ENCODE measurements around the gene C5AR2. TPM values are rescaled to one million over a fixed set of nuclear protein-coding genes. Genes with fewer than 3 reads are reported as not detected.
"Not testable (repeated sequence)": the region's sequence is repeated elsewhere in the genome, so short reads cannot be mapped to it uniquely, and the experiment has no call there.

C5AR2 gene
- total and polyA plus RNA-seq, 8 donors = 0.09 to 1.2 (median 0.23) TPM; not detected in 1

GRCh38 chr19:47381653-47382279 lies 49.8 kb downstream of the C5AR2 start:
- ATAC-seq = peak in 2 of 4 donors; percentile 10 to 34
- no peaks in the 10 kb centered on the region for H3K27me3 ChIP-seq
- H3K27ac ChIP-seq = no peak overlapping the region
- DNase-seq = no peak
- no peak overlapping the region for H3K4me3 ChIP-seq
- H3K4me1 ChIP-seq = no peaks in the 10 kb centered on the region
- no peaks in the 10 kb centered on the region for H3K9me3 ChIP-seq
- TF ChIP-seq, protein P1, sequence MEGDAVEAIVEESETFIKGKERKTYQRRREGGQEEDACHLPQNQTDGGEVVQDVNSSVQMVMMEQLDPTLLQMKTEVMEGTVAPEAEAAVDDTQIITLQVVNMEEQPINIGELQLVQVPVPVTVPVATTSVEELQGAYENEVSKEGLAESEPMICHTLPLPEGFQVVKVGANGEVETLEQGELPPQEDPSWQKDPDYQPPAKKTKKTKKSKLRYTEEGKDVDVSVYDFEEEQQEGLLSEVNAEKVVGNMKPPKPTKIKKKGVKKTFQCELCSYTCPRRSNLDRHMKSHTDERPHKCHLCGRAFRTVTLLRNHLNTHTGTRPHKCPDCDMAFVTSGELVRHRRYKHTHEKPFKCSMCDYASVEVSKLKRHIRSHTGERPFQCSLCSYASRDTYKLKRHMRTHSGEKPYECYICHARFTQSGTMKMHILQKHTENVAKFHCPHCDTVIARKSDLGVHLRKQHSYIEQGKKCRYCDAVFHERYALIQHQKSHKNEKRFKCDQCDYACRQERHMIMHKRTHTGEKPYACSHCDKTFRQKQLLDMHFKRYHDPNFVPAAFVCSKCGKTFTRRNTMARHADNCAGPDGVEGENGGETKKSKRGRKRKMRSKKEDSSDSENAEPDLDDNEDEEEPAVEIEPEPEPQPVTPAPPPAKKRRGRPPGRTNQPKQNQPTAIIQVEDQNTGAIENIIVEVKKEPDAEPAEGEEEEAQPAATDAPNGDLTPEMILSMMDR (IDR thresholded peaks at IDR 0.05) = no peak
- 88 to 90% methylated on average over 8 to 11 of the region's 11 CpGs for WGBS, 2 donors
- no peak for FAIRE-seq
- peaks cover 0 to 24% (median 19%) of the 10 kb centered on the region in 3 donors for H3K36me3 ChIP-seq
- intact Hi-C loops (cut with DNase I) = loop anchor here in 1 of 3 donors (10.0 kb wide), 1 partner anchor 87 kb away; no protein-coding TSS in a partner anchor

DNA sequence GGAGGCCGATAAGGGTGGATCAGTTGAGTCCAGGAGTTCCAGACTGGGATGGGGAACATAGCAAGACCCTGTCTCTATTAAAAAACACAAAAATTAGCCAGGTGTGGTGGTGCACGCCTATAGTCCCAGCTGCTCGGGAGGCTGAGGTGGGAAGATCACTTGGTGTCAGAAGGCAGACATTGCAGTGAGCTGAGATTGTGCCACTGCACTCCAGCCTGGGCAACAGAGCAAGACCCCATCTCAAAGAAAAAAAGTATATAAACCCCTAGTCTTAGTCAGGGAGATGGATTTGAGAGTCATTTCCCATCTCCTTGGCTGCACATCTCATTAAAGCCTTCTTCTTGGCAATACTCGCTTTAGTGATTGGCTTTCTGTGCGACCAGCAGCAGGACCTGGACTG lies 51.9 kb downstream of the C5AR2 start:
- not testable (repeated sequence) for H3K27me3 ChIP-seq, H3K4me3 ChIP-seq, FAIRE-seq, H3K27ac ChIP-seq, DNase-seq, H3K9me3 ChIP-seq, ATAC-seq, H3K4me1 ChIP-seq
- intact Hi-C loops (cut with DNase I) = loop anchor here in 1 of 3 donors (10.0 kb wide), 1 partner anchor 89 kb away; no protein-coding TSS in a partner anchor
- H3K36me3 ChIP-seq = peaks cover 0 to 19% (median 16%) of the 10 kb centered on the region in 3 donors
- whole genome bisulfite sequencing, 2 donors = 83 to 87% methylated on average over 5 of the region's 5 CpGs

DNA sequence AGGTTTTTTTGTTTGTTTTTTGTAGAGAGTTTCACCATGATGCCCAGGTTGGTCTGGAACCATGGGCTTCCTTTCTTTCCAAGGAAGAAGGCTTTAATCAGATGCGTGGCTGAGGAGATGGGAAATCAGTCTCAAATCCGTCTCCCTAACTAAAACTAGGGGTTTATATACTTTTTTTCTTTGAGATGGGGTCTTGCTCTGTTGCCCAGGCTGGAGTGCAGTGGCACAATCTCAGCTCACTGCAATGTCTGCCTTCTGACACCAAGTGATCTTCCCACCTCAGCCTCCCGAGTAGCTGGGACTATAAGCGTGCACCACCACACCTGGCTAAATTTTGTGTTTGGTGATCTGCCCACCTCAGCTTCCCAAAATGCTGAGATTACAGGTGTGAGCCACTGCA lies 52.6 kb downstream of the C5AR2 start:
- H3K27ac ChIP-seq, H3K4me3 ChIP-seq, DNase-seq, H3K4me1 ChIP-seq, H3K9me3 ChIP-seq, FAIRE-seq, ATAC-seq, H3K27me3 ChIP-seq: not testable (repeated sequence)
- WGBS, 2 donors = 77% methylated on average over 4 of the region's 4 CpGs
- intact Hi-C loops (cut with DNase I) = loop anchor here in 1 of 3 donors (10.0 kb wide), 1 partner anchor 90 kb away; no protein-coding TSS in a partner anchor
- peaks cover 0 to 18% (median 16%) of the 10 kb centered on the region in 3 donors for H3K36me3 ChIP-seq

- H3K4me1 ChIP-seq, H3K36me3 ChIP-seq, H3K27me3 ChIP-seq, FAIRE-seq, ATAC-seq, H3K9me3 ChIP-seq, H3K4me3 ChIP-seq, DNase-seq, H3K27ac ChIP-seq: not testable (repeated sequence)
- intact Hi-C loops (cut with DNase I) = loop anchor here in 1 of 3 donors (10.0 kb wide), 1 partner anchor 92 kb away; no protein-coding TSS in a partner anchor
- WGBS, 2 donors = 76 to 88% methylated on average over 12 of the region's 12 CpGs
These were observed 54.6 kb downstream of the C5AR2 start for GRCh38 chr19:47386582-47386981.

DNA sequence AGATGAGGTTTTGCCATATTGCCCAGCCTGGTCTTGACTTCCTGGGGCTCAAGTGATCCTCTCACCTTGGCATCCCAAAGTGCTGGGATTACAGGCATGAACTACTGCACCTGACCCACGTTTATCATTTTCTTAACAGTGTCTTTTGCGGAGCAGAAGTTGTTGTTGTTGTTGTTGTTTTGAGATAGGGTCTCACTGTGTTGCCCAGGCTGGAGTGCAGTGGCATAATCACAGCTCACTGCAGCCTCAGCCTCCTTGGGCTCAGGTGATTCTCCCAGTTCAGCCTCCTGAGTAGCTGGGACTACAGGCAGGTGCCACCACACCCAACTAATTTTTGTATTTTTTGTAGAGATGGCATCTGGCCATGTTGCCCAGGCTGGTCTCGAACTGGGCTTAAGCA lies 55.6 kb downstream of the C5AR2 start:
- not testable (repeated sequence) for ATAC-seq, H3K27me3 ChIP-seq, H3K4me3 ChIP-seq, DNase-seq, FAIRE-seq, H3K4me1 ChIP-seq, H3K36me3 ChIP-seq, H3K27ac ChIP-seq, H3K9me3 ChIP-seq
- intact Hi-C loops (cut with DNase I) = loop anchor here in 1 of 3 donors (10.0 kb wide), 1 partner anchor 93 kb away; no protein-coding TSS in a partner anchor
- 61 to 76% methylated on average over 3 of the region's 3 CpGs for WGBS, 2 donors

GRCh38 chr19:47388721-47389120 lies 56.7 kb downstream of the C5AR2 start:
- H3K9me3 ChIP-seq, H3K27me3 ChIP-seq, DNase-seq, H3K4me1 ChIP-seq, FAIRE-seq, H3K36me3 ChIP-seq, H3K4me3 ChIP-seq: not testable (repeated sequence)
- H3K27ac ChIP-seq = peak overlapping the region in 2 of 4 donors; percentile 12 to 27
- 82 to 90% methylated on average over 5 of the region's 5 CpGs for WGBS, 2 donors
- peak in 2 of 4 donors; percentile 37 to 45 for ATAC-seq
- intact Hi-C loops (cut with DNase I) = loop anchor here in 1 of 3 donors (10.0 kb wide), 1 partner anchor 94 kb away; no protein-coding TSS in a partner anchor

- DNase-seq = no peak
- intact Hi-C loops (cut with DNase I) = loop anchor here in 1 of 3 donors (10.0 kb wide), 1 partner anchor 94 kb away; no protein-coding TSS in a partner anchor
- Histone ChIP-seq H3K36me3 (no peaks in the 10 kb centered on the region), H3K27ac (peak overlapping the region in 2 of 4 donors; percentile 12 to 27), H3K4me3 (no peak overlapping the region), H3K9me3 (no peaks in the 10 kb centered on the region), H3K4me1 (no peaks in the 10 kb centered on the region), H3K27me3 (no peaks in the 10 kb centered on the region)
- peak in 3 of 4 donors; percentile 12 to 61 (median 54) for ATAC-seq
- TF ChIP-seq, protein P1 (IDR thresholded peaks at IDR 0.05) = no peak
- FAIRE-seq = no peak
- WGBS, 2 donors = 61 to 71% methylated on average over 9 of the region's 9 CpGs
These were observed 57.2 kb downstream of the C5AR2 start for GRCh38 chr19:47389150-47389556.
